IgD-negative memory B cell (primary cell): ENCODE results near the gene MACO1. TPM values are rescaled to one million over a fixed set of nuclear protein-coding genes. Genes with fewer than 3 reads are reported as not detected.
"Not testable (repeated sequence)": the region's sequence is repeated elsewhere in the genome, so short reads cannot be mapped to it uniquely, and the experiment has no call there.

Source experiments
- H3K27ac Mint-ChIP-seq, 3 donors: one replicate each; pipeline ENCODE4 v1.8.0; 2020 to 2022; ENCODE audit warnings: mild to moderate bottlenecking in 3 of 3, mixed read lengths in 3 of 3, moderate library complexity in 1 of 3
- H3K27me3 Mint-ChIP-seq: one replicate; pipeline ENCODE4 v1.8.0; 2021; ENCODE audit warnings: mixed read lengths
- H3K36me3 Mint-ChIP-seq: one replicate; pipeline ENCODE4 v1.8.0; 2020; ENCODE audit warnings: mild to moderate bottlenecking, mixed read lengths
- H3K4me1 Mint-ChIP-seq, 3 donors: one replicate each; pipeline ENCODE4 v1.8.0; 2020 to 2022; ENCODE audit warnings: mixed read lengths in 3 of 3, mild to moderate bottlenecking in 1 of 3
- H3K4me3 Mint-ChIP-seq, 4 donors: one replicate each; pipeline ENCODE4 v1.8.0; 2020 to 2022; ENCODE audit warnings: mild to moderate bottlenecking in 4 of 4, mixed read lengths in 4 of 4, moderate library complexity in 3 of 4
- H3K9me3 Mint-ChIP-seq, 3 donors: one replicate each; pipeline ENCODE4 v1.8.0; 2020 to 2021; ENCODE audit warnings: mixed read lengths in 3 of 3, mild to moderate bottlenecking in 1 of 3
- polyA plus RNA-seq: library from polyadenylated mRNA; unstranded; fragments of 300-500 nt; fragmentation: Illumina TruSeq; gene quantifications from one replicate; pipeline ENCODE4 v1.2.3, GENCODE V29; 2021

Gene MACO1, protein sequence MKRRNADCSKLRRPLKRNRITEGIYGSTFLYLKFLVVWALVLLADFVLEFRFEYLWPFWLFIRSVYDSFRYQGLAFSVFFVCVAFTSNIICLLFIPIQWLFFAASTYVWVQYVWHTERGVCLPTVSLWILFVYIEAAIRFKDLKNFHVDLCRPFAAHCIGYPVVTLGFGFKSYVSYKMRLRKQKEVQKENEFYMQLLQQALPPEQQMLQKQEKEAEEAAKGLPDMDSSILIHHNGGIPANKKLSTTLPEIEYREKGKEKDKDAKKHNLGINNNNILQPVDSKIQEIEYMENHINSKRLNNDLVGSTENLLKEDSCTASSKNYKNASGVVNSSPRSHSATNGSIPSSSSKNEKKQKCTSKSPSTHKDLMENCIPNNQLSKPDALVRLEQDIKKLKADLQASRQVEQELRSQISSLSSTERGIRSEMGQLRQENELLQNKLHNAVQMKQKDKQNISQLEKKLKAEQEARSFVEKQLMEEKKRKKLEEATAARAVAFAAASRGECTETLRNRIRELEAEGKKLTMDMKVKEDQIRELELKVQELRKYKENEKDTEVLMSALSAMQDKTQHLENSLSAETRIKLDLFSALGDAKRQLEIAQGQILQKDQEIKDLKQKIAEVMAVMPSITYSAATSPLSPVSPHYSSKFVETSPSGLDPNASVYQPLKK
- 8.3 TPM for polyA plus RNA-seq

DNA sequence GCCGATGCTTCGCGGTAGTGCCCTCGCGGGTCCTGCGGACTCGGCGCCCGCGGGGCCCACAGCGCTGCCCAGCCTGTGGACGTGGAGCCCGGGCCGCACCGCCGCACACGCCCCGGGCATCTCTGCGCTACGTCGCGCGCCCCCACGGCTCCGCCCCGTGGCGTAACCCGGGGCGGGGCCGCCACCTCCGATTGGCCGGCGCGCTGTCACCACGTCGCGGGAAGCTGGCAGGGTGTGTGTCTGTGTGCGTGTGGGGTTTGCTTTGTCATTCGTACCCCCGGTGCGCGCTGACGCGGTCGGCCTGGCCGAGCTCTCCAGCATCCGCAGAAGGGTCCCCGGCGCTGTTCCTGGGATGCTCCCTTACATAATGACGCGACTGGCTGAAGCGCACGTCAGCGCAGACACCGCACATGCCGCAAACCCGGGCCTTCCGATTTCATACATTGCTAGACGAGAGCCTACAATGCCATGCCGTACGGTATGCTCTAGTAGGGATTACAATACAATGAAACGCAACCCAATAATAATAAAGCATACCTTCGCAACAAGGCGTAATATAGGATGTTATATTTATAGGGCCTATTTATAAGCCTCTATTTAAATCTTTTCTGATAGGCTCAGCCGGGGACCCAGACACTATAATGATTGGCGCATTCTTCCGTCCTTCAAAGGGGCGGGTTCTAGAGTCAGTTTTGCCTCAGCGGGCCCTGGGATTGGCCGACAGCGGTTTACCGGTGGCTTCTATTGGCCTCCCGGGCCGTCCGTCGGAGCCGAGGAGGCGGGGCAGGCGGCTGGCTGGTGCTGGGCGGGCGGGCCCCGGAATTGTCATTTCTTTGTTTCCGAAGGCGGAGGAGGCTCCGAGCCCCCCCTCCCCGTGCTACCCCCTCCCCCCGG, at the start of gene MACO1:
Gene MACO1 (plus strand): TSS at position 825 of the 894 bp plus-strand sequence. CDS start 202 bp downstream, outside the sequence.
- peaks cover 28 to 42% (median 39%) of the 10 kb centered on the region in 3 donors for H3K4me1 Mint-ChIP-seq
- H3K9me3 Mint-ChIP-seq: no peaks in the 10 kb centered on the region
- H3K4me3 Mint-ChIP-seq: peak within 1 kb of the TSS; percentile 97 to 100 (median 98)
- no peaks in the 10 kb centered on the region for H3K36me3 Mint-ChIP-seq
- H3K27ac Mint-ChIP-seq: peak within 1 kb of the TSS; percentile 97 to 99 (median 98)
- H3K27me3 Mint-ChIP-seq: no peaks in the 10 kb centered on the region

DNA sequence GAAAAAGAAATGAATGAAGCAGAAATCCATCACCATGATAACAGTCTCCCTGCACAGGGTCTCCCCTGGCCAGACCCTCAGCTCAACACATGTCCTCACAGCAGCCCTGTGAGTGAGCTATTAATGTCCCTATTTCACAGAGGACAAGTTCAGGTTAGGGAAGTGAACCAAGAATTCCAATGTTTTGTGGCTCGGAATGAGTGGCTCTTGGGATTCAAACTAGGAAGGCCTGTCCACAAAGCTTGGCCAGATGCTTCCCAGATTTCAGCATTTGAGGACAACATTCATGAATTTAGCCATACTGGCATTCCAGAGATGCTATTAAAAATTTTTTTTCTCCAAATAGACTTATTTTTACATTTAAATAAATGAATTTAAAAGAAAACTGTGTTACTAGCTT, 48.2 kb upstream of the MACO1 start:
- H3K9me3 Mint-ChIP-seq, H3K4me1 Mint-ChIP-seq, H3K27me3 Mint-ChIP-seq, H3K27ac Mint-ChIP-seq, H3K4me3 Mint-ChIP-seq, H3K36me3 Mint-ChIP-seq: not testable (repeated sequence)

DNA sequence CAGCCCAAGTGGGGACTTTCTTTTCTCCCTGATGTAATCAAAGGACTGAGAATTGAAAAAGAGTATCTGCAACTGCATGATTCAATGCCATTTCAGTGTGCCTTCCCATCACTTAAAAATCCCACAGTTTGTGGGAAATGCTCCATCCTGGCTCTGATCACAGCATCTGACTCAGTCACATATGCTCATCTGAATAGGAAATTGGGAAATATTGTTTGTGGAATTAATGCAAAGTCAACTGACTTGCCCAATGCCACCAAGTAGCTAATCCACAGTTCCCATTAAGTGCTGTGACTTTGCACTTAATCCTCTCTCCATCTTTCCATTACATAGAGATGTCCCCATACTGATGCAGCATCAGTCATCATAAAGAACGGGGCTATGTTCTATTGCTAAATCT, 47.6 kb upstream of the MACO1 start:
- not testable (repeated sequence) for H3K4me3 Mint-ChIP-seq, H3K9me3 Mint-ChIP-seq, H3K27ac Mint-ChIP-seq, H3K4me1 Mint-ChIP-seq, H3K36me3 Mint-ChIP-seq, H3K27me3 Mint-ChIP-seq

DNA sequence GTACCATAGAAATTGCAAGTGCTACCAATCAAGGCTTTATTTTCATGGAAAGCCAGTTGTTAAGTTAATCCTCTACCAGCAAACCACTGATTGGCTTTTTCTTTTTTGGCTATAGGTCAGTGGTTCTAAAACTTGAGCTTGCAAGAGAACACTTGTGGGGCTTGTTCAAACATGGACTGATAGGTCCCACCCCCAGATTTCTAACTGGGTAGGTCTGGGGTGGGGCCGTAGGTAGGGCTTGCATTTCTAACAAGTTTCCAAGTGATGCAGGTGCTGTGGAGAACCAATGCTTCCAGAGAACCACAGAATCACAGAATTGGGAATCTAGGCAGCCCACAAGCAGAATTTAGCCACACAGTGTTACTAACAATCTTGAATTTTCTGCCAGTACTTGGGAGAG, 46.8 kb upstream of the MACO1 start:
- not testable (repeated sequence) for H3K4me3 Mint-ChIP-seq, H3K27ac Mint-ChIP-seq, H3K36me3 Mint-ChIP-seq, H3K4me1 Mint-ChIP-seq, H3K9me3 Mint-ChIP-seq, H3K27me3 Mint-ChIP-seq

DNA sequence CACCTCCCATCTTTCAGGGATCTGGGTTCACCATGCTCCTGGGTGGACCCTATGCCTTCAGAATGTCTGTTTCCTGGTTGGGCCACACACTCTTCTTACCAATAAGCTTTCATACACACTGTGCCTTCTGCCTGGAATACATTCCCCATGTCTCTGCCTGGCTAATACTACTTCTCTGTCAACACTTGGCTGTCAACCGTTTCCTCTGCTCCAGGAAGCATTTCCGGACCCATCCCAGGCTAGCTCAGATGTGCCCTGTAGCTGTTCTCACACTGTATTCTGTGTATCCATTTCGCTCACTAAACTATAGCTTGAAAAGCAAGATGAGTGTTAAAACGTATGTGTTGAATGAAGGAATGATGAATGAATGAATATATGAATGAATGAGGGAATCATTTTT, 43.6 kb upstream of the MACO1 start:
- not testable (repeated sequence) for H3K4me3 Mint-ChIP-seq, H3K4me1 Mint-ChIP-seq, H3K27me3 Mint-ChIP-seq, H3K36me3 Mint-ChIP-seq, H3K9me3 Mint-ChIP-seq, H3K27ac Mint-ChIP-seq

DNA sequence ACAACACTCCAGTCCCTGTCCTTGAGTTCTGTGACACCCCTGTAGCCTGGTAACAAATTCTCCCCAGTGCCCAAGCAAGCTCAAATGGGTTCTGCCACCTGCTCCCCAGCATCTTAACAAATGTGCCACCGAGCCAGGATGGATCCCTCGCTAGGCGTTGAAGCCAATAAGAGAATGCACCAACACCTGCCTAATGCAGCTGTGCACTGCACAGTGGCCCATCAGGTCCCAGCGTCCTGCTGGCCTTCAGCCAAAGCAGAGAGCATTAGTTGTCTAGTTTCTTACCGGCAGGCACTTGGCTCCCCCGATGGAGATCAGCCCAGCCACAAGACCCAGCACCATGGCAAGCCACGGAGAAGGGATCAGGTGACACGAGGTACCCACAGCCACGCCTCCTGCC, 42.0 kb upstream of the MACO1 start:
- H3K36me3 Mint-ChIP-seq, H3K27ac Mint-ChIP-seq, H3K9me3 Mint-ChIP-seq, H3K4me1 Mint-ChIP-seq, H3K4me3 Mint-ChIP-seq, H3K27me3 Mint-ChIP-seq: not testable (repeated sequence)

DNA sequence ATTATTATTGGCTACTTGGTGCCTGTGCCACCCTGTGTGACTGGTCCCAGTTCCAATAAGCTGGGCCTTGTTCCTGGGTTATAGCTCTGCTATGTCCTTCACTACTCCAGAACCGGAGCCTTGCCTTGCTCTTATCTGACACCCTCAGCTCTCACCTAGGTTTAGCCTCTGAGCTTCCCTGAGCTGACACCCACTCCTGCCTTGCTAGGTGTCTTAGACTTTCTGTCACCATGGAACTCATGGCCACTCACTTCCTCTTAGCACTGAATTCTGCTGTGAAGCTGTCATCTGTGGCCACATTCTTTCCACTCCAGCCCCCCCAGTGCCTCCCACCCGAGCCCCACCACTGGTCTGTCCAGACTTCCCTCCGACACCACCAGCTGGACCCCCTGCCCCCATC, 41.0 kb upstream of the MACO1 start:
- not testable (repeated sequence) for H3K9me3 Mint-ChIP-seq, H3K27ac Mint-ChIP-seq, H3K36me3 Mint-ChIP-seq, H3K4me3 Mint-ChIP-seq, H3K4me1 Mint-ChIP-seq, H3K27me3 Mint-ChIP-seq

DNA sequence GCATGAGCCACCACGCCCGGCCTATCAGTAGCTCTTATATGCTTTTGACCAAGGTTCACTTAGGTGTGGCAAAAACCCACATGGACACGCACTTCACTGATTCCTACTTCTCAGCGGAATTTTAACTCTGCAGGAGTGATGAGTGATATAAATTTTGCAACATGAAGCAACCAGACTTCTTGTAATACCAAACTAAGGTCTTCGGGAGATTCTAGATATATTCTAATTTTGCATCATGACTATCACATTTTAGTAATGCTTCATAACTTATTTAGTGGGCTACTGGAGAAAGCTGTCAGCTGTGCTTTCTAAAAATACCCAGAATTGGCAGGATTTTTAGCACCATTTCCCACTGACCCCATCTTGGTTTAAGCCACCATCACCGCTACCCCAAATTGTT, 37.9 kb upstream of the MACO1 start:
- no peaks in the 10 kb centered on the region for H3K36me3 Mint-ChIP-seq
- H3K4me3 Mint-ChIP-seq: no peak overlapping the region
- H3K27me3 Mint-ChIP-seq: peaks cover 3% of the 10 kb centered on the region
- peaks cover 0 to 3% (median 0%) of the 10 kb centered on the region in 3 donors for H3K4me1 Mint-ChIP-seq
- H3K9me3 Mint-ChIP-seq: no peaks in the 10 kb centered on the region
- no peak overlapping the region for H3K27ac Mint-ChIP-seq

DNA sequence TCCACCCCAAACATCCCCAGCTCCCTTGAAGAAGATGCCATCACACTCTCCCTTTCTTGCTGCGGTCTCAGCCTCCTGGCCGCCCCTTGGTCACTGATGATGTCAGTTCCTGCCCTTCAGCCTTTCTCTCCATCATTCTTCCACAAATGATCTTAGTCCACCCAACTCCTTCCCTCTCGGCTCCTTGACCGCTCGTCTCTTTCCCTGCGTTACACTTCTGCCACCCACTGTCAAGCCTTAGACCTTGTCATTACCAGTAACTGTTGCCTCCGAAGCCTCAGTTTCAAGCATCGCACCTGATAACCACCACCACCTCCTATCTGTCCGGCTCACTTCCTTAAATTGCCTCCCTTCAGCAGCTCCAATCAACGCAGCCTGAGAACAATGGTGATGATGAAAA, 33.1 kb upstream of the MACO1 start:
- H3K27me3 Mint-ChIP-seq, H3K4me1 Mint-ChIP-seq, H3K27ac Mint-ChIP-seq, H3K4me3 Mint-ChIP-seq, H3K9me3 Mint-ChIP-seq, H3K36me3 Mint-ChIP-seq: not testable (repeated sequence)

DNA sequence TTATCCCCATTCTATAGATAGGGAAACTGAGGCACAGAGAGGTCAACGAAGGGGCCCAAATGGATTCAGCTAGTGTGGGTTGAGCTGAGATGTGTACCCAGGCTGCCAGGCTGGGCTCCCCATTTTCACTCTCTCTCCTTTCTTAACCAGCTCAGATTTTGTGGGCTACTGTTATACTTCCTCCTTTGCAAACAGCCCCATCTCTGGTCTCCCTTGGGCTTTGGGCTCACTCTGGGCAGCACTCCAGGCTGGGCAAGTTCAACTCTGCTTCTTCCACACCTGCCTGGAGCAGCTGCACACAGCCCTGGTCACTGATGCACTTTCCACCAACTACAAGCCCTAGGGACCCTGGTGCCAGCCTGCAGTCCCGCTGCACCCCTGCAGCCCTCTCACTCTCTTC, 32.6 kb upstream of the MACO1 start:
- not testable (repeated sequence) for H3K36me3 Mint-ChIP-seq, H3K9me3 Mint-ChIP-seq, H3K27ac Mint-ChIP-seq, H3K27me3 Mint-ChIP-seq, H3K4me3 Mint-ChIP-seq, H3K4me1 Mint-ChIP-seq

DNA sequence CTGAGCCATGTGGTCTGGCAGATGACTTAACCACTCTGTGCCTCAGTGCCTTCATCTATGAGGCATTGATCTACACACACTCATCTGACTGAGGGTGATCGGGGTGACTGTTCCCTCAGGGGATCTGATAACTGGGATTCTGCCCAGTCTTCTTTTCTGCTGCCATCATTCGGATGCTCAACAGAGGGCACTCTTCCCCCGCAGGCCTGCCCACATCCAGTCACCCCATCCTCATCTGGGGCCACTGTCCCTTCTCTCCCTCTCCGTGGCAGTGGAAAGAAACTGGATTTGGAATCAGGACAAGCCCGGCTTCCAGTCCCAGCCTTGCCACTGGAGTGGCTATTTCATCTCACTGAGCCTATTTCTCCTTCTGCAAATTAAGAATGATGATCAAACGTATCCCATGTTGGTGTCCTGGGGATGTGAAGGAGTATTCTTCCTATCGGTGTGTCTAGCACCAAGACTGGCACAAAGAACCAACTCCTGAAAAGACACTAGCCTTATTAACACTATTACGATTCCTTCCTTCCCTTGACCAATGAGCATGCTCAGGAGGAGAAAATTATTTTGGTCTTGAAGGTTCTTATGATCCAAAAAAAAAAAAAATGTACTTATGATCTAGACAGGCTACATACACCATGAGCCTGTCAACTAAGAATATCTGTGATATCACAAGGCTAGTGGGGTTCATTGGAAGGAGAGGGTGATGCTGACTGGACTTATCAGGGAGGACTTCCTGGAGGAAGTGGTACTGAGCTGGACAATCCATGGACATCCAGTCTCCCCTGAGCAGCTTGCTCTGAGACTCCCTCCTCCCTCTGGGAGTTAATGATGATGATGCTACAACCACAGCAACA, 27.5 kb upstream of the MACO1 start:
- H3K36me3 Mint-ChIP-seq, H3K27ac Mint-ChIP-seq, H3K4me1 Mint-ChIP-seq, H3K27me3 Mint-ChIP-seq, H3K4me3 Mint-ChIP-seq, H3K9me3 Mint-ChIP-seq: not testable (repeated sequence)

DNA sequence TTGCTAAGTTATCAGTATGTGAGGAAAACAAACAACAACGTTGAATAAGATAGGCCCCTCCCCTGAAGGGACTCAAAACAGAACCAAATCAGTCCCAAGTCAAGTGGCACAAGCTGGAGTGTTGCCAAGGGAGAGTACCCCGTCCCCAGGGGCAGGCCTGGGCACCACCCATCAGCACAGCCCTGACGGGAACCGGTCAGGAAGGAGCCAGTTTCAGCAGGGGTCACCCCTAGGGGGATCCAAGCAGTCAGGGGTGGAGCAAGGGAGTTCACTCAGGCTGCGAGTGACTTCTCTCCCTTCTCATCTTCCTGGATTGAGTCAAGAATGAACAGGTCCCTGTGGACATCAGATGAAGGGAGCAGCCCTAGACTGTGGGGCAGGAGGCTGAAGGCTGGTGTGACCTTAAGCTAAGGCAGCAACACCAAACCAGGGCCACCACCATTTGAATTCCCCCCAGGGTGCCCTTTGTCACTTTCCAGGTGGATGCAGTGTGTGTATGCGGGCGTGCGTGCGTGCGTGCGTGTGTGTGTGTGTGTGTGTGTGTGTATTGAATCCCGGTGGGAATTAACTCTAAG, 24.9 kb upstream of the MACO1 start:
- H3K4me1 Mint-ChIP-seq, H3K27ac Mint-ChIP-seq, H3K36me3 Mint-ChIP-seq, H3K27me3 Mint-ChIP-seq, H3K9me3 Mint-ChIP-seq, H3K4me3 Mint-ChIP-seq: not testable (repeated sequence)

DNA sequence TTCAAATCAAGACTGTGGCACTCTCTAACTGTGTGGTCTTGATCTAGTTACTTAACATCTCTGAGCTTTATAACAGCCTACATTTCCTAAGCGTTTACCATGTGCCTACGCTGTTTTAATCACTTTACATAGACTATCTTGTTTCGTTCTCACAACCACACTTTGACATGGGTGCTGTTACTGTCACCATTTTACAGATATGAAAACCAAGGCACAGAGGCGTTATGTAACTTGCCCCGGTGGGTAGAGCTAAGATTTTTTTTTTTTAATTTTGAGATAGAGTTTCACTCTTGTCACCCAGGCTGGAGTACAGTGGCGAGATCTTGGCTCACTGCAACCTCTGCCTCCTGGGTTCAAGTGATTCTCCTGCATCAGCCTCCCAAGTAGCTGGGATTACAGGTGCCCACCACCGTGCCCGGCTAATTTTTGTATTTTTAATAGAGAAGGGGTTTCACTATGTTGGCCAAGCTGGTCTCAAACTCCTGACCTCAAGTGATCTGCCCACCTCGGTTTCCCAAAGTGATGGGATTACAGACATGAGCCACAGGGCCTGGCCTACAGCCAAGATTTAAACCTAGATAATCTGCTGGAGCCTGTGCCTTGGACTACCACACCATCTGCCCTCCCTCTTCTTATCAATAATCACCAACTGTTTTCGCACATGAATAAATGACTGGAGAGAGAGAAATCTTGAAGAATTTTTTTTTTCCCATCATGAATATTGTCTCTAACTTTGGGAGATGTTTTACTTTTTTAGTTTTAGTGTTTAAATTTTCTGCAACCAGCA, 20.9 kb upstream of the MACO1 start:
- H3K4me1 Mint-ChIP-seq, H3K4me3 Mint-ChIP-seq, H3K27me3 Mint-ChIP-seq, H3K27ac Mint-ChIP-seq, H3K9me3 Mint-ChIP-seq, H3K36me3 Mint-ChIP-seq: not testable (repeated sequence)
